Type B pancreatic cell (in vitro differentiated cells): ENCODE data around the gene ANKRD1. TPM values are rescaled to one million over a fixed set of nuclear protein-coding genes. Genes with fewer than 3 reads are reported as not detected.

ENCODE experiments used
- DNase-seq: peaks from one replicate; pipeline ENCODE4 v3.0.0; 2021; ENCODE audit warnings: mixed read lengths; ENCODE audit not compliant: unreplicated experiment; ENCODE audit errors: extremely low spot score
- H3K27ac Mint-ChIP-seq: 2 replicates; pipeline ENCODE4 v1.8.0; 2021; ENCODE audit warnings: mild to moderate bottlenecking, mixed read lengths
- H3K27me3 Mint-ChIP-seq: 2 replicates; pipeline ENCODE4 v1.8.0; 2021; ENCODE audit warnings: mixed read lengths
- H3K36me3 Mint-ChIP-seq: 2 replicates; pipeline ENCODE4 v1.8.0; 2021; ENCODE audit warnings: mixed read lengths
- H3K4me1 Mint-ChIP-seq: one replicate; pipeline ENCODE4 v1.8.0; 2021; ENCODE audit warnings: mixed read lengths; ENCODE audit not compliant: unreplicated experiment
- H3K4me3 Mint-ChIP-seq: 2 replicates; pipeline ENCODE4 v1.8.0; 2021; ENCODE audit warnings: mild to moderate bottlenecking, mixed read lengths
- H3K9me3 Mint-ChIP-seq: 2 replicates; pipeline ENCODE4 v1.8.0; 2021; ENCODE audit warnings: mixed read lengths
- CTCF ChIP-seq: fragments of 200-600 bp; sonication (generic); conservative IDR thresholded peaks from 2 replicates; pipeline ENCODE4 v1.5.0; 2021; ENCODE audit warnings: antibody characterized with exemption, mild to moderate bottlenecking
- total RNA-seq: library from RNA; stranded (reverse); gene quantifications from 2 replicates; pipeline ENCODE4 v1.2.1, GENCODE V29; 2021; ENCODE audit warnings: low replicate concordance

Gene ANKRD1
- total RNA-seq, 1 donor from 2014 or later = 3.3 TPM

- H3K27ac Mint-ChIP-seq = no peak overlapping the region
- peaks cover 6% of the 10 kb centered on the region for H3K4me1 Mint-ChIP-seq
- TF ChIP-seq CTCF = no peak
- H3K9me3 Mint-ChIP-seq = no peaks in the 10 kb centered on the region
- H3K4me3 Mint-ChIP-seq = no peak overlapping the region
- DNase-seq = no peak
- H3K36me3 Mint-ChIP-seq = no peaks in the 10 kb centered on the region
- H3K27me3 Mint-ChIP-seq = peaks cover 9% of the 10 kb centered on the region
Measured at GRCh38 chr10:90939116-90939515, 18.2 kb upstream of the ANKRD1 start.

- Mint-ChIP-seq H3K27ac (no peak overlapping the region), H3K27me3 (peaks cover 6% of the 10 kb centered on the region), H3K36me3 (no peaks in the 10 kb centered on the region), H3K4me1 (peaks cover 6% of the 10 kb centered on the region), H3K4me3 (no peak overlapping the region), H3K9me3 (no peaks in the 10 kb centered on the region)
- DNase-seq = no peak
- no peak for TF ChIP-seq CTCF
Measured at GRCh38 chr10:90937645-90938258, 16.9 kb upstream of the ANKRD1 start.

GRCh38 chr10:90936276-90936659, 15.4 kb upstream of the ANKRD1 start:
- Mint-ChIP-seq H3K36me3 (no peaks in the 10 kb centered on the region), H3K27ac (no peak overlapping the region), H3K4me3 (no peak overlapping the region), H3K4me1 (peaks cover 10% of the 10 kb centered on the region), H3K9me3 (no peaks in the 10 kb centered on the region), H3K27me3 (peaks cover 6% of the 10 kb centered on the region)
- no peak for TF ChIP-seq CTCF
- DNase-seq = no peak

GRCh38 chr10:90935581-90936275, 14.8 kb upstream of the ANKRD1 start:
- Mint-ChIP-seq H3K27ac (no peak overlapping the region), H3K4me3 (no peak overlapping the region), H3K36me3 (no peaks in the 10 kb centered on the region), H3K27me3 (peaks cover 6% of the 10 kb centered on the region), H3K9me3 (no peaks in the 10 kb centered on the region), H3K4me1 (peaks cover 15% of the 10 kb centered on the region)
- TF ChIP-seq CTCF = no peak
- DNase-seq = no peak

- no peak for DNase-seq
- H3K27me3 Mint-ChIP-seq = peaks cover 6% of the 10 kb centered on the region
- H3K27ac Mint-ChIP-seq = peak overlapping the region; percentile 83
- TF ChIP-seq CTCF = no peak
- H3K4me1 Mint-ChIP-seq = peaks cover 25% of the 10 kb centered on the region
- H3K9me3 Mint-ChIP-seq = no peaks in the 10 kb centered on the region
- H3K36me3 Mint-ChIP-seq = no peaks in the 10 kb centered on the region
- H3K4me3 Mint-ChIP-seq = peak overlapping the region; percentile 13
Measured at GRCh38 chr10:90930971-90931871, 10.3 kb upstream of the ANKRD1 start.
